DND-41 (cell line): Measurements from ENCODE around the gene HMGCL.

ENCODE experiments used
- ATAC-seq: fragments of 200-7000 bp; cut with Tn5 transposase; 3 replicates; pipeline ENCODE4 v1.9.1; 2021; ENCODE audit warnings: low read depth; ENCODE audit not compliant: insufficient read depth
- DNase-seq: peaks from one replicate; pipeline ENCODE4 v3.0.0-alpha.2; 2020
- H2AFZ ChIP-seq: 2 replicates; pipeline ENCODE4 v1.6.0; 2012; ENCODE audit warnings: low read depth, low read length
- H3K27ac ChIP-seq: 2 replicates; pipeline ENCODE4 v1.5.1; 2012; ENCODE audit warnings: low read length, inconsistent platforms
- H3K27me3 ChIP-seq: fragments of 200-600 bp; sonication (generic); 2 replicates; pipeline ENCODE4 v1.6.0; 2012; ENCODE audit warnings: low read length, mild to moderate bottlenecking, inconsistent platforms; ENCODE audit not compliant: insufficient read depth, poor library complexity
- H3K36me3 ChIP-seq: 2 replicates; pipeline ENCODE4 v1.5.1; 2012; ENCODE audit warnings: low read length, inconsistent platforms; ENCODE audit not compliant: insufficient read depth
- H3K4me1 ChIP-seq: 2 replicates; pipeline ENCODE4 v1.5.1; 2012; ENCODE audit warnings: mild to moderate bottlenecking, low read length; ENCODE audit not compliant: insufficient read depth
- H3K4me2 ChIP-seq: 2 replicates; pipeline ENCODE4 v1.6.0; 2012; ENCODE audit warnings: mild to moderate bottlenecking, moderate library complexity, low read length, inconsistent platforms; ENCODE audit not compliant: insufficient read depth
- H3K4me3 ChIP-seq, 2 experiments: fragments of 200-600 bp in 1 of 2; shearing (Covaris generic) in 1 of 2; 2 replicates each; pipeline ENCODE4 v1.5.1; 2012 to 2016; ENCODE audit warnings: inconsistent platforms in 2 of 2, low read length in 2 of 2, mild to moderate bottlenecking in 2 of 2, low read depth in 1 of 2, moderate library complexity in 1 of 2
- H3K79me2 ChIP-seq: 2 replicates; pipeline ENCODE4 v1.6.0; 2012; ENCODE audit warnings: low read length, inconsistent platforms; ENCODE audit not compliant: insufficient read depth
- H3K9ac ChIP-seq: 2 replicates; pipeline ENCODE4 v1.6.0; 2012; ENCODE audit warnings: low read depth, mild to moderate bottlenecking, inconsistent platforms, low read length, moderate library complexity
- H3K9me3 ChIP-seq: 2 replicates; pipeline ENCODE4 v1.5.1; 2012; ENCODE audit warnings: low read length, moderate library complexity, mild to moderate bottlenecking, inconsistent platforms; ENCODE audit not compliant: insufficient read depth, severe bottlenecking
- H4K20me1 ChIP-seq: 2 replicates; pipeline ENCODE4 v1.6.0; 2012; ENCODE audit warnings: low read length; ENCODE audit not compliant: insufficient read depth
- EZH2 ChIP-seq: IDR thresholded peaks from 3 replicates; pipeline ENCODE4 v1.6.1; 2012; ENCODE audit warnings: borderline replicate concordance, low read depth, mild to moderate bottlenecking, moderate library complexity, low read length, inconsistent platforms; ENCODE audit not compliant: severe bottlenecking
- TF ChIP-seq, protein P1 (sequence below): IDR thresholded peaks from 2 replicates; pipeline ENCODE4 v1.5.1; 2012; ENCODE audit warnings: borderline replicate concordance, low read length, moderate library complexity, mild to moderate bottlenecking; ENCODE audit not compliant: poor library complexity, severe bottlenecking; ENCODE audit errors: extremely low read depth

HMGCL gene

DNA sequence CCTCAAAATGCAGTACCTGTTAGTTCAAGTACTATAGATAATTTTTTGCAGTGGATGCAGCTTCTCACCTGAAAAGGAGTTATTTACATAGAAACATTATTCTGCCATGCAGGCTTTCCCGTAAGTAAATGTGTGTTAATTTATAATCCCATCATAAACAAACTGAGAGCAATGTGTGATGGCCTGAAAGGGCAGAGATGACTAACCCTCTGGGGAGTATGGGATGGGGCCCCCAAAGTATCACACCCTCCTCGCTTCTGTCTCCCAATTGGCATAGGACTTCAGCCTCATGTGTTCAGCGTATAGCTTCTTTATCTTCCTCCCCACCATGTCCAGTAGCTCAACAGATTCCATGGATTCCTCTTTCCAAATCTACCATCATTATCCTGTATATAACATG lies 7.6 kb downstream of the HMGCL start:
- Histone ChIP-seq H3K4me2 (no peak overlapping the region), H3K4me3 (no peak overlapping the region), H2AFZ (no peak overlapping the region), H4K20me1 (no peaks in the 10 kb centered on the region), H3K36me3 (peaks cover 32% of the 10 kb centered on the region), H3K4me1 (no peaks in the 10 kb centered on the region), H3K79me2 (no peaks in the 10 kb centered on the region), H3K9me3 (no peaks in the 10 kb centered on the region), H3K9ac (no peak overlapping the region), H3K27me3 (no peaks in the 10 kb centered on the region), H3K27ac (no peak overlapping the region)
- TF ChIP-seq, protein P1, sequence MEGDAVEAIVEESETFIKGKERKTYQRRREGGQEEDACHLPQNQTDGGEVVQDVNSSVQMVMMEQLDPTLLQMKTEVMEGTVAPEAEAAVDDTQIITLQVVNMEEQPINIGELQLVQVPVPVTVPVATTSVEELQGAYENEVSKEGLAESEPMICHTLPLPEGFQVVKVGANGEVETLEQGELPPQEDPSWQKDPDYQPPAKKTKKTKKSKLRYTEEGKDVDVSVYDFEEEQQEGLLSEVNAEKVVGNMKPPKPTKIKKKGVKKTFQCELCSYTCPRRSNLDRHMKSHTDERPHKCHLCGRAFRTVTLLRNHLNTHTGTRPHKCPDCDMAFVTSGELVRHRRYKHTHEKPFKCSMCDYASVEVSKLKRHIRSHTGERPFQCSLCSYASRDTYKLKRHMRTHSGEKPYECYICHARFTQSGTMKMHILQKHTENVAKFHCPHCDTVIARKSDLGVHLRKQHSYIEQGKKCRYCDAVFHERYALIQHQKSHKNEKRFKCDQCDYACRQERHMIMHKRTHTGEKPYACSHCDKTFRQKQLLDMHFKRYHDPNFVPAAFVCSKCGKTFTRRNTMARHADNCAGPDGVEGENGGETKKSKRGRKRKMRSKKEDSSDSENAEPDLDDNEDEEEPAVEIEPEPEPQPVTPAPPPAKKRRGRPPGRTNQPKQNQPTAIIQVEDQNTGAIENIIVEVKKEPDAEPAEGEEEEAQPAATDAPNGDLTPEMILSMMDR: no peak
- no peak for TF ChIP-seq EZH2
- DNase-seq: no peak
- ATAC-seq: no peak

DNA sequence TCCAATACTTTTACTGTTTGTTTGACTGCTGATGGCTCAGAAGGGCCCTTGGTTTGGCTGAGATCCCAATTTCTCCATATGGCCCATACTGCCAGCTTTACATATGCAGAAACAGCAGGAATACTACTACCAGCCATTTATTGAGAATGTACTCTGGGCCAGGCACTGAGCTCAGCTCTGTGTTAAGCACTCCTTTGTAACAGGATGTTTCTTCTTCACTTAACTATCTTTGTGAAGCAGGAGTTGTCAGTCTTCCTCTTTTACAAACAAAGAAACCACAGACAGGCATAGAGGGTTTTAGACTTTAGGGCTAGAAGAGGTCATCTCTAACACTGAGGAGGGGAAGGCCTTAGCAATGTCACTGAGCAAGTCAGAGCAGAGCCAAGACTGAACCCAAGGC lies 8.3 kb downstream of the HMGCL start:
- Histone ChIP-seq H3K4me1 (no peaks in the 10 kb centered on the region), H3K4me3 (no peak overlapping the region), H4K20me1 (no peaks in the 10 kb centered on the region), H3K4me2 (no peak overlapping the region), H3K27ac (no peak overlapping the region), H2AFZ (no peak overlapping the region), H3K9ac (no peak overlapping the region), H3K9me3 (no peaks in the 10 kb centered on the region), H3K36me3 (peaks cover 36% of the 10 kb centered on the region), H3K79me2 (no peaks in the 10 kb centered on the region), H3K27me3 (no peaks in the 10 kb centered on the region)
- ATAC-seq: no peak
- no peak for TF ChIP-seq EZH2
- TF ChIP-seq, protein P1: no peak
- DNase-seq: no peak

DNA sequence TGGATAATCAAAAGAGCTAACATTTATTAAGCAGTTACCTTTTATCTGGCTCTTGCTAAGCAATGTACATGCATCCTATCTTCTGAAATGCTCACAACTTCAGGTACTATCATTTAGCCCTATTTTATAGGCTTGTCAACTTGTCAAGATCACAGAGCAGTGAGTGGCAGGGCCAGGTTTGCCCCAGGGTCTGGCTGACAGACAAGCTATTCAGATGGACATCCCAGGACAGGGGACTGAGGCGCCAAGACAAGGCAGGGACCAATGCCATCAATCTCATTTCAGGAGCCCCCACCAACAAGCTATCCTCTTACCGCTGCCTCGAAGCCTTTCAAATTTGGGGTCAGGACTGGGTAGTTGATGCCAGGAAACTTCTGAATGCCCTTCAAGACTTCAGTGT lies 8.9 kb downstream of the HMGCL start:
- TF ChIP-seq EZH2: no peak
- TF ChIP-seq, protein P1: no peak
- no peaks in the 10 kb centered on the region for H3K27me3 ChIP-seq
- no peaks in the 10 kb centered on the region for H3K9me3 ChIP-seq
- H3K79me2 ChIP-seq: no peaks in the 10 kb centered on the region
- no peaks in the 10 kb centered on the region for H4K20me1 ChIP-seq
- DNase-seq (no peak), ATAC-seq (no peak)
- H3K4me3 ChIP-seq: no peak overlapping the region
- H2AFZ ChIP-seq: no peak overlapping the region
- H3K4me2 ChIP-seq: no peak overlapping the region
- H3K9ac ChIP-seq: no peak overlapping the region
- H3K36me3 ChIP-seq: peaks cover 36% of the 10 kb centered on the region
- no peaks in the 10 kb centered on the region for H3K4me1 ChIP-seq
- no peak overlapping the region for H3K27ac ChIP-seq

DNA sequence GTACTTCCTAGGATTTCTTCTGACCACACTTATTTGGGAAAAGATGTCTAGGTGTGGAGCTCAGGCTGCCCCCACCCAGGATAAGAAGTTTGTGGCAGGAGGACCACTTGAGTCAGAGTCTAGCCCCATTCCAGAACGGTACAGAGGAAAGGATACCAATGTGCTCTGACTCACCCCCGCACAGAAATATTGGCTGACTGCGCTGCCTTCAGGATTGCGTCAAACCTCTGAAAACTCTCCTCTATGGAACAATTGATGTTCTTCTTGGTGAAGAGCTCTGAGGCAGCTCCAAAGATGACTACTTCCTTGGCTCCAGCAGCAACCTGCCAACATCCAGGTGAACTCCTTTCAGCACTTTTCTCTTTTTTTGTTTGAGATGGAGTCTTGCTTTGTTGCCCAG lies 11.2 kb downstream of the HMGCL start:
- no peak overlapping the region for H3K27ac ChIP-seq
- no peak overlapping the region for H3K9ac ChIP-seq
- no peaks in the 10 kb centered on the region for H3K27me3 ChIP-seq
- H3K9me3 ChIP-seq: no peaks in the 10 kb centered on the region
- no peak for DNase-seq
- H3K4me2 ChIP-seq: no peak overlapping the region
- TF ChIP-seq, protein P1: no peak
- no peak for TF ChIP-seq EZH2
- no peak overlapping the region for H3K4me3 ChIP-seq
- no peaks in the 10 kb centered on the region for H3K79me2 ChIP-seq
- no peak for ATAC-seq
- no peaks in the 10 kb centered on the region for H4K20me1 ChIP-seq
- H3K4me1 ChIP-seq: no peaks in the 10 kb centered on the region
- H3K36me3 ChIP-seq: peaks cover 40% of the 10 kb centered on the region
- H2AFZ ChIP-seq: no peak overlapping the region
